Transverse colon (tissue), 3 donors: Measurements from ENCODE around the gene LMF1.

Source experiments
- POLR2A ChIP-seq: fragments of 450-650 bp; IDR thresholded peaks from one replicate; pipeline ENCODE4 v1.6.1; 2016; ENCODE audit warnings: antibody characterized with exemption, mild to moderate bottlenecking, moderate library complexity
- TF ChIP-seq, protein P1 (sequence below), 5 experiments: fragments of 200-600 bp in 3 of 5; fragments of 450-650 bp in 2 of 5; sonication (generic) in 3 of 5; IDR thresholded peaks; 1 replicate in 2 of 5; 2 replicates in 3 of 5; pipeline ENCODE4 v1.5.1; 2016 to 2017; ENCODE audit warnings: antibody characterized with exemption in 5 of 5, inconsistent platforms in 3 of 5, mild to moderate bottlenecking in 2 of 5, moderate library complexity in 1 of 5

GRCh38 chr16:959232-960040, 11.3 kb downstream of the LMF1 start:
- TF ChIP-seq POLR2A, result no peak
- TF ChIP-seq, protein P1, sequence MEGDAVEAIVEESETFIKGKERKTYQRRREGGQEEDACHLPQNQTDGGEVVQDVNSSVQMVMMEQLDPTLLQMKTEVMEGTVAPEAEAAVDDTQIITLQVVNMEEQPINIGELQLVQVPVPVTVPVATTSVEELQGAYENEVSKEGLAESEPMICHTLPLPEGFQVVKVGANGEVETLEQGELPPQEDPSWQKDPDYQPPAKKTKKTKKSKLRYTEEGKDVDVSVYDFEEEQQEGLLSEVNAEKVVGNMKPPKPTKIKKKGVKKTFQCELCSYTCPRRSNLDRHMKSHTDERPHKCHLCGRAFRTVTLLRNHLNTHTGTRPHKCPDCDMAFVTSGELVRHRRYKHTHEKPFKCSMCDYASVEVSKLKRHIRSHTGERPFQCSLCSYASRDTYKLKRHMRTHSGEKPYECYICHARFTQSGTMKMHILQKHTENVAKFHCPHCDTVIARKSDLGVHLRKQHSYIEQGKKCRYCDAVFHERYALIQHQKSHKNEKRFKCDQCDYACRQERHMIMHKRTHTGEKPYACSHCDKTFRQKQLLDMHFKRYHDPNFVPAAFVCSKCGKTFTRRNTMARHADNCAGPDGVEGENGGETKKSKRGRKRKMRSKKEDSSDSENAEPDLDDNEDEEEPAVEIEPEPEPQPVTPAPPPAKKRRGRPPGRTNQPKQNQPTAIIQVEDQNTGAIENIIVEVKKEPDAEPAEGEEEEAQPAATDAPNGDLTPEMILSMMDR (IDR thresholded peaks at IDR 0.05), result no peak
